GM12864 (cell line): Measurements from ENCODE around the gene OGFOD3.

Experiments used
- DNase-seq: peaks from one replicate; pipeline ENCODE4 v3.0.0-alpha.2; 2011; ENCODE audit warnings: low read depth
- H3K4me3 ChIP-seq: 2 replicates; pipeline ENCODE4 v1.5.1; 2011; ENCODE audit warnings: mild to moderate bottlenecking, low read depth, low read length, control low read depth
- CTCF ChIP-seq: IDR thresholded peaks from 2 replicates; pipeline ENCODE4 v1.5.1; 2011; ENCODE audit warnings: low read depth, mild to moderate bottlenecking, moderate library complexity, low read length, control low read depth, inconsistent platforms; ENCODE audit errors: missing control alignments

Gene OGFOD3

GRCh38 chr17:82389379-82389778 lies 29.0 kb downstream of the OGFOD3 start:
- no peak overlapping the region for H3K4me3 ChIP-seq
- no peak for DNase-seq
- TF ChIP-seq CTCF, result no peak

GRCh38 chr17:82388922-82389283 lies 29.5 kb downstream of the OGFOD3 start:
- H3K4me3 ChIP-seq, result no peak overlapping the region
- no peak for DNase-seq
- no peak for TF ChIP-seq CTCF

GRCh38 chr17:82388223-82388921 lies 30.0 kb downstream of the OGFOD3 start:
- DNase-seq, result no peak
- H3K4me3 ChIP-seq, result no peak overlapping the region
- TF ChIP-seq CTCF, result no peak

GRCh38 chr17:82387705-82388106 lies 30.7 kb downstream of the OGFOD3 start:
- no peak overlapping the region for H3K4me3 ChIP-seq
- DNase-seq, result no peak
- TF ChIP-seq CTCF, result no peak

- no peak for TF ChIP-seq CTCF
Observed at GRCh38 chr17:82386881-82387704, 31.3 kb downstream of the OGFOD3 start.

GRCh38 chr17:82386255-82386831 lies 32.0 kb downstream of the OGFOD3 start:
- H3K4me3 ChIP-seq, result no peak overlapping the region
- no peak for TF ChIP-seq CTCF
- DNase-seq, result no peak

More at GRCh38 chr17:82386881-82387704, 31.3 kb downstream of the OGFOD3 start:
- no peak for DNase-seq
- no peak overlapping the region for H3K4me3 ChIP-seq
